Mesenchymal stem cell (in vitro differentiated cells and primary cell): Measurements from ENCODE around the gene CAMTA1.

Source experiments
- DNase-seq: peaks from one replicate; pipeline ENCODE4 v3.0.0-alpha.2; 2013
- H2AFZ ChIP-seq: one replicate; pipeline ENCODE4 v1.6.1; 2013; ENCODE audit warnings: low read depth, mild to moderate bottlenecking, control low read depth, inconsistent platforms, low read length, moderate library complexity
- H2AK5ac ChIP-seq: 2 replicates; pipeline ENCODE4 v1.6.1; 2013; ENCODE audit warnings: low read length, moderate library complexity, mild to moderate bottlenecking, inconsistent platforms; ENCODE audit not compliant: severe bottlenecking
- H2BK120ac ChIP-seq: one replicate; pipeline ENCODE4 v1.6.1; 2013; ENCODE audit warnings: low read depth, mild to moderate bottlenecking, inconsistent platforms, low read length, moderate library complexity
- H2BK12ac ChIP-seq, 2 experiments: one replicate each; pipeline ENCODE4 v1.6.1; 2013; ENCODE audit warnings: inconsistent platforms in 2 of 2, low read length in 2 of 2, mild to moderate bottlenecking in 2 of 2, moderate library complexity in 2 of 2, control low read depth in 1 of 2
- H2BK15ac ChIP-seq: one replicate; pipeline ENCODE4 v1.6.1; 2013; ENCODE audit warnings: mild to moderate bottlenecking, low read depth, inconsistent platforms; ENCODE audit not compliant: poor library complexity, severe bottlenecking
- H2BK5ac ChIP-seq: 2 replicates; pipeline ENCODE4 v1.6.1; 2013; ENCODE audit warnings: low read depth, mild to moderate bottlenecking, low read length, control low read depth, inconsistent platforms; ENCODE audit not compliant: poor library complexity, severe bottlenecking
- H3K14ac ChIP-seq, 2 experiments: one replicate each; pipeline ENCODE4 v1.6.1; 2013; ENCODE audit warnings: inconsistent platforms in 2 of 2, low read length in 2 of 2, control low read depth in 1 of 2, mild to moderate bottlenecking in 1 of 2, moderate library complexity in 1 of 2
- H3K18ac ChIP-seq, 2 experiments: one replicate each; pipeline ENCODE4 v1.6.1; 2013; ENCODE audit warnings: inconsistent platforms in 2 of 2, low read length in 2 of 2, control low read depth in 1 of 2, low read depth in 1 of 2, mild to moderate bottlenecking in 1 of 2
- H3K23ac ChIP-seq, 2 experiments: one replicate each; pipeline ENCODE4 v1.6.1; 2013; ENCODE audit warnings: inconsistent platforms in 2 of 2, low read length in 2 of 2, mild to moderate bottlenecking in 2 of 2, moderate library complexity in 2 of 2, control low read depth in 1 of 2
- H3K27ac ChIP-seq: 2 replicates; pipeline ENCODE4 v1.5.1; 2013; ENCODE audit warnings: mild to moderate bottlenecking, moderate library complexity, low read length, control low read depth, inconsistent platforms; ENCODE audit not compliant: poor library complexity, severe bottlenecking
- H3K27me3 ChIP-seq, 2 experiments: 2 replicates each; pipeline versions ENCODE4 v1.6.1 to v1.7.0; 2013; ENCODE audit warnings: low read length in 2 of 2, mild to moderate bottlenecking in 2 of 2, moderate library complexity in 2 of 2, control low read depth in 1 of 2, inconsistent platforms in 1 of 2; ENCODE audit not compliant: control insufficient read depth in 1 of 2, insufficient read depth in 1 of 2
- H3K36me3 ChIP-seq, 2 experiments: 2 replicates each; pipeline versions ENCODE4 v1.6.1 to v1.7.0; 2013; ENCODE audit warnings: low read length in 2 of 2, control low read depth in 1 of 2, inconsistent platforms in 1 of 2, low read depth in 1 of 2, mild to moderate bottlenecking in 1 of 2; ENCODE audit not compliant: insufficient read depth in 2 of 2, control insufficient read depth in 1 of 2
- H3K4ac ChIP-seq, 2 experiments: one replicate each; pipeline ENCODE4 v1.6.1; 2013; ENCODE audit warnings: inconsistent platforms in 2 of 2, low read length in 2 of 2, mild to moderate bottlenecking in 2 of 2, moderate library complexity in 2 of 2, control low read depth in 1 of 2, low read depth in 1 of 2
- H3K4me1 ChIP-seq: 2 replicates; pipeline ENCODE4 v1.6.1; 2013; ENCODE audit warnings: low read depth, low read length, control low read depth; ENCODE audit not compliant: control insufficient read depth, insufficient read depth
- H3K4me2 ChIP-seq: 2 replicates; pipeline ENCODE4 v1.6.1; 2013; ENCODE audit warnings: low read length, mild to moderate bottlenecking, inconsistent platforms; ENCODE audit not compliant: poor library complexity, severe bottlenecking
- H3K4me3 ChIP-seq, 2 experiments: 2 replicates each; pipeline versions ENCODE4 v1.5.1 to v1.7.0; 2013; ENCODE audit warnings: low read length in 2 of 2, mild to moderate bottlenecking in 2 of 2, control low read depth in 1 of 2, low read depth in 1 of 2; ENCODE audit not compliant: insufficient read depth in 1 of 2
- H3K79me1 ChIP-seq: replicated peaks from 2 replicates; pipeline ENCODE4 v1.6.1; 2013; ENCODE audit warnings: mild to moderate bottlenecking, control low read depth, low read length, inconsistent platforms; ENCODE audit not compliant: poor library complexity, severe bottlenecking
- H3K9ac ChIP-seq: 2 replicates; pipeline ENCODE4 v1.7.0; 2013; ENCODE audit warnings: mild to moderate bottlenecking, low read length, moderate library complexity
- H3K9me3 ChIP-seq: 2 replicates; pipeline ENCODE4 v1.7.0; 2013; ENCODE audit warnings: mild to moderate bottlenecking, low read length; ENCODE audit not compliant: control insufficient read depth
- H4K8ac ChIP-seq: one replicate; pipeline ENCODE4 v1.6.1; 2013; ENCODE audit warnings: inconsistent platforms, mild to moderate bottlenecking, low read length, moderate library complexity
- H4K91ac ChIP-seq: one replicate; pipeline ENCODE4 v1.6.1; 2013; ENCODE audit warnings: mild to moderate bottlenecking, low read length, inconsistent platforms
- WGBS: methylation state at CpG from one replicate; pipeline ENCODE4 v1.1.7; 2013; ENCODE audit warnings: mixed read lengths; 5-methylcytosine and 5-hydroxymethylcytosine counted together

Gene CAMTA1

DNA sequence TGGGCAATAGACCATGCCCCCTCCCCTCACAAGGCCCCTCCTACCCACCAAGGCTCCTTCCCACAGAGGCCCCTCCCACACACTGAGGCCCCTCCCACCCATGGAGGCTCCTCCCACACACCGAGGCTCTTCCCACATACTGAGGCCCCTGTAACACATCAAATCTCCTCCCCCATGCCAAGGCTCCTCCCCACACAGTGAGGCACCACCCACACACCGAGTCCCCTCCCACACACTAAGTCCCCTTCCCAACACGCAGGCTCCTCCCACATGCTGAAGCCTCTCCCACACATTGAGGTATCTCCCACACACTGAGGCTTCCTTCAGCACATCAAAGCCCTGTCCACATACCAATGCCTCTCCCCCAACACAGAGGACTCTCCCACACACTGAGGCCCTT lies 391.8 kb downstream of the CAMTA1 start:
- H3K27me3 ChIP-seq, result peaks cover 5 to 39% of the 10 kb centered on the region in 2 experiments
- no peak overlapping the region for H3K4ac ChIP-seq
- H2BK12ac ChIP-seq, result no peak overlapping the region
- H3K23ac ChIP-seq, result no peak overlapping the region
- 83% methylated on average over 3 of the region's 3 CpGs for WGBS
- no peak overlapping the region for H3K27ac ChIP-seq
- no peak overlapping the region for H2BK15ac ChIP-seq
- no peak overlapping the region for H3K4me2 ChIP-seq
- H3K9ac ChIP-seq, result no peak overlapping the region
- peaks cover 20% of the 10 kb centered on the region for H3K9me3 ChIP-seq
- H3K14ac ChIP-seq, result no peak overlapping the region
- H2AK5ac ChIP-seq, result no peak overlapping the region
- no peaks in the 10 kb centered on the region for H3K36me3 ChIP-seq
- no peak overlapping the region for H4K8ac ChIP-seq
- H2BK5ac ChIP-seq, result no peak overlapping the region
- H3K4me3 ChIP-seq, result no peak overlapping the region
- no peak overlapping the region for H2BK120ac ChIP-seq
- H3K79me1 ChIP-seq, result no peaks in the 10 kb centered on the region
- no peak overlapping the region for H3K18ac ChIP-seq
- no peak for DNase-seq
- no peak overlapping the region for H4K91ac ChIP-seq
- H3K4me1 ChIP-seq, result peaks cover 13% of the 10 kb centered on the region
- no peak overlapping the region for H2AFZ ChIP-seq

GRCh38 chr1:7177438-7178146 lies 392.3 kb downstream of the CAMTA1 start:
- Histone ChIP-seq H3K14ac (no peak overlapping the region), H2BK12ac (no peak overlapping the region), H2BK5ac (no peak overlapping the region), H3K9me3 (peaks cover 22% of the 10 kb centered on the region), H3K23ac (no peak overlapping the region), H3K9ac (no peak overlapping the region), H4K8ac (no peak overlapping the region), H3K27ac (no peak overlapping the region), H3K4ac (no peak overlapping the region), H2AFZ (no peak overlapping the region), H2AK5ac (no peak overlapping the region), H4K91ac (no peak overlapping the region), H2BK120ac (no peak overlapping the region), H3K79me1 (no peaks in the 10 kb centered on the region), H2BK15ac (no peak overlapping the region), H3K4me1 (peaks cover 9% of the 10 kb centered on the region), H3K18ac (no peak overlapping the region), H3K4me3 (no peak overlapping the region), H3K36me3 (no peaks in the 10 kb centered on the region), H3K4me2 (no peak overlapping the region), H3K27me3 (peaks cover 5 to 35% of the 10 kb centered on the region in 2 experiments)
- DNase-seq, result no peak
- 68% methylated on average over 9 of the region's 9 CpGs for WGBS

DNA sequence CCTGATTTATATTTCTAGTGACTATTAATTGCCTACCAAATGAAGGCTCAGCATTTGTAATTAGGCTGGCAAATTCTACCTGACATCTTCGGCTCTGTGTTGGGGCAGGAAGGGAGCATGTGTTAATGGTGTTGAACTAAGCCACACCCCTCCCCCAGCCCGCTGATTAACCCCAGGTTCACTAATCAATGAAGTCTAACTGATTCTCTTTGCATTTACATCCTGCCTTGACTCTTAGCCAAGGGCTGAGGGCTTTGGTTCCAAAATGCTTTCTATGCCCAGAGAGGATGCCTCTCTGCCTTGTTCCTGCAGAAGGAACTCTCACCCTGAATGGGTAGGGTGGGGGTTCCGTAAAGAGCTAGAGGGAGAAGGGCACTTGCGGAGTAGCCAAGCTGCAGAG lies 393.1 kb downstream of the CAMTA1 start:
- H3K27ac ChIP-seq, result no peak overlapping the region
- peaks cover 3% of the 10 kb centered on the region for H3K4me1 ChIP-seq
- no peak overlapping the region for H4K91ac ChIP-seq
- no peak overlapping the region for H3K9ac ChIP-seq
- H3K79me1 ChIP-seq, result no peaks in the 10 kb centered on the region
- H2AK5ac ChIP-seq, result no peak overlapping the region
- H3K23ac ChIP-seq, result no peak overlapping the region
- no peak overlapping the region for H3K14ac ChIP-seq
- no peak overlapping the region for H2BK5ac ChIP-seq
- H2AFZ ChIP-seq, result no peak overlapping the region
- peaks cover 5 to 30% of the 10 kb centered on the region in 2 experiments for H3K27me3 ChIP-seq
- no peak overlapping the region for H3K4me3 ChIP-seq
- DNase-seq, result no peak
- 88% methylated on average over 2 of the region's 4 CpGs for WGBS
- H2BK12ac ChIP-seq, result no peak overlapping the region
- no peak overlapping the region for H4K8ac ChIP-seq
- no peak overlapping the region for H3K18ac ChIP-seq
- H3K4ac ChIP-seq, result no peak overlapping the region
- peaks cover 25% of the 10 kb centered on the region for H3K9me3 ChIP-seq
- H3K36me3 ChIP-seq, result no peaks in the 10 kb centered on the region
- no peak overlapping the region for H2BK120ac ChIP-seq
- no peak overlapping the region for H2BK15ac ChIP-seq
- H3K4me2 ChIP-seq, result no peak overlapping the region

GRCh38 chr1:7178741-7179140 lies 393.5 kb downstream of the CAMTA1 start:
- Histone ChIP-seq H3K79me1 (no peaks in the 10 kb centered on the region), H3K4ac (no peak overlapping the region), H3K14ac (no peak overlapping the region), H3K27me3 (peaks cover 8 to 27% of the 10 kb centered on the region in 2 experiments), H2BK15ac (no peak overlapping the region), H2BK120ac (no peak overlapping the region), H2BK5ac (no peak overlapping the region), H3K27ac (no peak overlapping the region), H3K18ac (no peak overlapping the region), H3K23ac (no peak overlapping the region), H3K9ac (no peak overlapping the region), H2AFZ (no peak overlapping the region), H2AK5ac (no peak overlapping the region), H2BK12ac (no peak overlapping the region), H3K4me2 (no peak overlapping the region), H3K9me3 (peaks cover 28% of the 10 kb centered on the region), H3K4me3 (no peak overlapping the region), H3K36me3 (no peaks in the 10 kb centered on the region), H4K8ac (no peak overlapping the region), H3K4me1 (peaks cover 3% of the 10 kb centered on the region), H4K91ac (no peak overlapping the region)
- 84% methylated on average over 3 of the region's 3 CpGs for WGBS
- no peak for DNase-seq
